ENCODE measurements around the gene OCA2.

OCA2 gene

GRCh38 chr15:28111543-28111942 lies 12.4 kb upstream of the OCA2 start:
- Mint-ChIP-seq H3K36me3 (ENCODE audit: low read depth) (peaks cover 49% of the 10 kb centered on the region), H3K4me3 (no peak overlapping the region), H3K27ac (peak overlapping the region; percentile 23), H3K27me3 (ENCODE audit: low read depth, poor library complexity) (peaks cover 10% of the 10 kb centered on the region), H3K9me3 (no peaks in the 10 kb centered on the region), H3K4me1 (peaks cover 15% of the 10 kb centered on the region)
- DNase-seq = no peak
- TF ChIP-seq CTCF (IDR thresholded peaks at IDR 0.05) = no peak

GRCh38 chr15:28110481-28110881 lies 11.4 kb upstream of the OCA2 start:
- no peak for TF ChIP-seq CTCF (IDR thresholded peaks at IDR 0.05)
- Mint-ChIP-seq H3K4me1 (peaks cover 20% of the 10 kb centered on the region), H3K4me3 (no peak overlapping the region), H3K27ac (no peak overlapping the region), H3K36me3 (ENCODE audit: low read depth) (peaks cover 44% of the 10 kb centered on the region), H3K27me3 (ENCODE audit: low read depth, poor library complexity) (peaks cover 17% of the 10 kb centered on the region), H3K9me3 (no peaks in the 10 kb centered on the region)
- DNase-seq = no peak

- no peak for DNase-seq
- Mint-ChIP-seq H3K36me3 (ENCODE audit: low read depth) (peaks cover 41% of the 10 kb centered on the region), H3K27me3 (ENCODE audit: low read depth, poor library complexity) (peaks cover 18% of the 10 kb centered on the region), H3K4me3 (no peak overlapping the region), H3K4me1 (peaks cover 20% of the 10 kb centered on the region), H3K9me3 (no peaks in the 10 kb centered on the region), H3K27ac (no peak overlapping the region)
- no peak for TF ChIP-seq CTCF (IDR thresholded peaks at IDR 0.05)
Observed at GRCh38 chr15:28109626-28110455, 10.7 kb upstream of the OCA2 start.

GRCh38 chr15:28107904-28108275 lies 8.8 kb upstream of the OCA2 start:
- TF ChIP-seq CTCF (IDR thresholded peaks at IDR 0.05) = no peak
- peaks cover 29% of the 10 kb centered on the region for H3K27me3 Mint-ChIP-seq (ENCODE audit: low read depth, poor library complexity)
- DNase-seq = no peak
- H3K36me3 Mint-ChIP-seq (ENCODE audit: low read depth) = peaks cover 34% of the 10 kb centered on the region
- peak overlapping the region; percentile 56 for H3K4me3 Mint-ChIP-seq
- H3K9me3 Mint-ChIP-seq = no peaks in the 10 kb centered on the region
- H3K4me1 Mint-ChIP-seq = peaks cover 27% of the 10 kb centered on the region
- no peak overlapping the region for H3K27ac Mint-ChIP-seq

GRCh38 chr15:28107111-28107903 lies 8.2 kb upstream of the OCA2 start:
- Mint-ChIP-seq H3K9me3 (no peaks in the 10 kb centered on the region), H3K36me3 (ENCODE audit: low read depth) (peaks cover 28% of the 10 kb centered on the region), H3K4me3 (peak overlapping the region; percentile 89), H3K27ac (no peak overlapping the region), H3K27me3 (ENCODE audit: low read depth, poor library complexity) (peaks cover 34% of the 10 kb centered on the region), H3K4me1 (peaks cover 27% of the 10 kb centered on the region)
- no peak for TF ChIP-seq CTCF (IDR thresholded peaks at IDR 0.05)
- peak; percentile 57 for DNase-seq
